HFFc6 (cell line): ENCODE results near the gene CD226. TPM values are rescaled to one million over a fixed set of nuclear protein-coding genes. Genes with fewer than 3 reads are reported as not detected.
"Not testable (repeated sequence)": the region's sequence is repeated elsewhere in the genome, so short reads cannot be mapped to it uniquely, and the experiment has no call there.

Source experiments
- DNase-seq: peaks from one replicate; pipeline ENCODE4 v3.0.0-alpha.2; 2018
- H3K27ac Mint-ChIP-seq: 2 replicates; pipeline ENCODE4 v1.8.0; 2020; ENCODE audit warnings: mild to moderate bottlenecking, mixed read lengths
- H3K27me3 Mint-ChIP-seq: 2 replicates; pipeline ENCODE4 v1.8.0; 2021; ENCODE audit warnings: mild to moderate bottlenecking, moderate library complexity, mixed read lengths; ENCODE audit not compliant: insufficient read depth
- H3K36me3 Mint-ChIP-seq: 2 replicates; pipeline ENCODE4 v1.8.0; 2021; ENCODE audit warnings: low read depth, mixed read lengths
- H3K4me1 Mint-ChIP-seq: 2 replicates; pipeline ENCODE4 v1.8.0; 2020; ENCODE audit warnings: low read depth, mixed read lengths
- H3K4me3 Mint-ChIP-seq: 2 replicates; pipeline ENCODE4 v1.8.0; 2020; ENCODE audit warnings: mild to moderate bottlenecking, moderate library complexity, mixed read lengths
- H3K9me3 Mint-ChIP-seq: 2 replicates; pipeline ENCODE4 v1.8.0; 2020; ENCODE audit warnings: mild to moderate bottlenecking, mixed read lengths
- CTCF ChIP-seq: fragments of 200-600 bp; sonication (generic); IDR thresholded peaks from 2 replicates; pipeline ENCODE4 v1.5.0; 2021; ENCODE audit warnings: antibody characterized with exemption, mild to moderate bottlenecking
- total RNA-seq, 6 experiments: library from RNA; stranded (reverse); fragmentation: NEBNext Ultra II Directional; extraction: Animal tissue kit (Norgen Biotek cat#: 25700); gene quantifications; 2 replicates in 1 of 6; 3 replicates in 5 of 6; pipeline ENCODE4 v1.2.3, GENCODE V29; 2021

The CD226 gene
- total RNA-seq, 6 experiments from 2014 or later, result 0.14 to 0.78 (median 0.34) TPM

GRCh38 chr18:69882965-69883668, 64.6 kb downstream of the CD226 start:
- Mint-ChIP-seq H3K4me3 (no peak overlapping the region), H3K27ac (no peak overlapping the region), H3K36me3 (0 out of 2 replicates have a peak, but pooled peaks cover 4% of the 10 kb centered on the region), H3K4me1 (no peaks in the 10 kb centered on the region), H3K27me3 (no peaks in the 10 kb centered on the region), H3K9me3 (no peaks in the 10 kb centered on the region)
- DNase-seq, result no peak
- TF ChIP-seq CTCF, result no peak

- H3K4me3 Mint-ChIP-seq, result no peak overlapping the region
- H3K36me3 Mint-ChIP-seq, result 0 out of 2 replicates have a peak, but pooled peaks cover 4% of the 10 kb centered on the region
- H3K9me3 Mint-ChIP-seq, result no peaks in the 10 kb centered on the region
- no peak for TF ChIP-seq CTCF
- H3K27ac Mint-ChIP-seq, result no peak overlapping the region
- no peaks in the 10 kb centered on the region for H3K4me1 Mint-ChIP-seq
- peaks cover 3% of the 10 kb centered on the region; the same call in 1 of the 2 replicates for H3K27me3 Mint-ChIP-seq
- no peak for DNase-seq
Measured at GRCh38 chr18:69880083-69880482, 67.6 kb downstream of the CD226 start.

- H3K27me3 Mint-ChIP-seq, H3K36me3 Mint-ChIP-seq, DNase-seq, H3K4me3 Mint-ChIP-seq, H3K4me1 Mint-ChIP-seq, H3K27ac Mint-ChIP-seq, H3K9me3 Mint-ChIP-seq: not testable (repeated sequence)
Measured at GRCh38 chr18:69879051-69879450, 68.6 kb downstream of the CD226 start.

- Mint-ChIP-seq H3K27me3 (peaks cover 3% of the 10 kb centered on the region; the same call in 1 of the 2 replicates), H3K27ac (no peak overlapping the region), H3K36me3 (0 out of 2 replicates have a peak, but pooled peaks cover 4% of the 10 kb centered on the region), H3K4me1 (peaks cover 9% of the 10 kb centered on the region), H3K9me3 (no peaks in the 10 kb centered on the region), H3K4me3 (no peak overlapping the region)
- no peak for DNase-seq
- TF ChIP-seq CTCF, result no peak
Measured at GRCh38 chr18:69878213-69878933, 69.3 kb downstream of the CD226 start.

GRCh38 chr18:69876490-69876889, 71.2 kb downstream of the CD226 start:
- no peak for TF ChIP-seq CTCF
- Mint-ChIP-seq H3K27me3 (peaks cover 3% of the 10 kb centered on the region; the same call in 1 of the 2 replicates), H3K4me3 (no peak overlapping the region)

GRCh38 chr18:69874058-69874457, 73.6 kb downstream of the CD226 start:
- Mint-ChIP-seq H3K9me3 (no peaks in the 10 kb centered on the region), H3K27ac (no peak overlapping the region), H3K4me1 (peaks cover 9% of the 10 kb centered on the region), H3K36me3 (no peaks in the 10 kb centered on the region), H3K27me3 (peaks cover 3% of the 10 kb centered on the region; the same call in 1 of the 2 replicates), H3K4me3 (no peak overlapping the region)
- no peak for DNase-seq
- TF ChIP-seq CTCF, result no peak

More at GRCh38 chr18:69876490-69876889, 71.2 kb downstream of the CD226 start:
- H3K27ac Mint-ChIP-seq, result no peak overlapping the region
- H3K4me1 Mint-ChIP-seq, result peaks cover 9% of the 10 kb centered on the region
- 0 out of 2 replicates have a peak, but pooled peaks cover 4% of the 10 kb centered on the region for H3K36me3 Mint-ChIP-seq
- DNase-seq, result no peak
- H3K9me3 Mint-ChIP-seq, result no peaks in the 10 kb centered on the region
